NB4 (cell line): Measurements from ENCODE around the gene SLC9C2.
"Not testable (repeated sequence)": the region's sequence is repeated elsewhere in the genome, so short reads cannot be mapped to it uniquely, and the experiment has no call there.

ENCODE experiments used
- DNase-seq: peaks from one replicate; pipeline ENCODE4 v3.0.0; 2010; ENCODE audit warnings: low read depth
- H3K4me3 ChIP-seq: one replicate; pipeline ENCODE4 v1.5.1; 2011; ENCODE audit warnings: mild to moderate bottlenecking, low read depth, low read length, moderate library complexity
- MYC ChIP-seq: IDR thresholded peaks from 2 replicates; pipeline ENCODE4 v1.6.1; 2011; ENCODE audit warnings: low read depth, low read length
- POLR2A ChIP-seq: IDR thresholded peaks from 2 replicates; pipeline ENCODE4 v1.6.1; 2011; ENCODE audit warnings: mild to moderate bottlenecking; ENCODE audit not compliant: insufficient read length; ENCODE audit errors: extremely low read depth
- TF ChIP-seq, protein P1 (sequence below): IDR thresholded peaks from 2 replicates; pipeline ENCODE4 v1.6.1; 2011; ENCODE audit warnings: low read depth, low read length
- TF ChIP-seq, protein P2 (sequence below): IDR thresholded peaks from one replicate; pipeline ENCODE4 v1.5.1; 2012; ENCODE audit warnings: low read depth, low read length

Gene SLC9C2

DNA sequence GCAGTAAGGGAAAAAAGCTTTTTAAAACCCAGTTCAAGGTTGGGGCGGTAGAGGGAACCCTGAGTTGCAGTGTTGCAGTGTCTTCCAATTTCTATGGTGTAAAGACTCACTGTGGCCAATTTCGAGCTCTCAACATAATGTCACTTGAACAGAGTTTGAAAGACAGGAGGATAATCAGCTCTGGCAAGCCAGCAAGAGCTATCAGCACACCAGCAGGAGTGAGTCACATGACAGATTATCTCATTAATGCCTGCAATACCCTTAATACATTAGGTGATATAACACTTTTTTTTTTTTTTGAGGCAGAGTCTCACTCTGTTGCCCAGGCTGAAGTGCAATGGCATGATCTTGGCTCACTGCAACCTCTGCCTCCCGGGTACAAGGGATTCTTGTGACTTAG lies 22.8 kb downstream of the SLC9C2 start:
- DNase-seq: no peak
- no peak overlapping the region for H3K4me3 ChIP-seq
- no peak for TF ChIP-seq MYC

DNA sequence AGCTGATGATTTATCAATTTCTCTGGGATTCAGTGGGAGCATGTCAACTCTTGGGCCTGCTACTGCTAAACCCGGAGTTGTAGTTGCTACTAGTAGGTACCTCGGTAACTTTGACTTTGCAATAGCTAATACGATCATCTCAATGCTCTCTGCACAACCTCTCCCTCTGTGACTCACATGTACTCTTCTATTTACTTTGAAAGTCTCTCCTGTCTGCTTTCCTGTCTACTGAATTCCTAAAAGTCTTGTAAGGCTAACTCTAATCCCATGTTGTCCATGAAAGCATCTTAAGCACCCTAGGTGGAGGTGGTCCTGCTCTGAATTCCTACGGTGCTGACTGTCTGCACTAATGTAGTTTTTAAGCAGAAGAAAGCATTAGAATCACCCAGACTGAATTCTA lies 29.3 kb downstream of the SLC9C2 start:
- no peak for TF ChIP-seq MYC
- TF ChIP-seq, protein P1, sequence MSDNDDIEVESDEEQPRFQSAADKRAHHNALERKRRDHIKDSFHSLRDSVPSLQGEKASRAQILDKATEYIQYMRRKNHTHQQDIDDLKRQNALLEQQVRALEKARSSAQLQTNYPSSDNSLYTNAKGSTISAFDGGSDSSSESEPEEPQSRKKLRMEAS: no peak
- TF ChIP-seq, protein P2, sequence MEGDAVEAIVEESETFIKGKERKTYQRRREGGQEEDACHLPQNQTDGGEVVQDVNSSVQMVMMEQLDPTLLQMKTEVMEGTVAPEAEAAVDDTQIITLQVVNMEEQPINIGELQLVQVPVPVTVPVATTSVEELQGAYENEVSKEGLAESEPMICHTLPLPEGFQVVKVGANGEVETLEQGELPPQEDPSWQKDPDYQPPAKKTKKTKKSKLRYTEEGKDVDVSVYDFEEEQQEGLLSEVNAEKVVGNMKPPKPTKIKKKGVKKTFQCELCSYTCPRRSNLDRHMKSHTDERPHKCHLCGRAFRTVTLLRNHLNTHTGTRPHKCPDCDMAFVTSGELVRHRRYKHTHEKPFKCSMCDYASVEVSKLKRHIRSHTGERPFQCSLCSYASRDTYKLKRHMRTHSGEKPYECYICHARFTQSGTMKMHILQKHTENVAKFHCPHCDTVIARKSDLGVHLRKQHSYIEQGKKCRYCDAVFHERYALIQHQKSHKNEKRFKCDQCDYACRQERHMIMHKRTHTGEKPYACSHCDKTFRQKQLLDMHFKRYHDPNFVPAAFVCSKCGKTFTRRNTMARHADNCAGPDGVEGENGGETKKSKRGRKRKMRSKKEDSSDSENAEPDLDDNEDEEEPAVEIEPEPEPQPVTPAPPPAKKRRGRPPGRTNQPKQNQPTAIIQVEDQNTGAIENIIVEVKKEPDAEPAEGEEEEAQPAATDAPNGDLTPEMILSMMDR: no peak
- TF ChIP-seq POLR2A: no peak
- DNase-seq: no peak
- no peak overlapping the region for H3K4me3 ChIP-seq

DNA sequence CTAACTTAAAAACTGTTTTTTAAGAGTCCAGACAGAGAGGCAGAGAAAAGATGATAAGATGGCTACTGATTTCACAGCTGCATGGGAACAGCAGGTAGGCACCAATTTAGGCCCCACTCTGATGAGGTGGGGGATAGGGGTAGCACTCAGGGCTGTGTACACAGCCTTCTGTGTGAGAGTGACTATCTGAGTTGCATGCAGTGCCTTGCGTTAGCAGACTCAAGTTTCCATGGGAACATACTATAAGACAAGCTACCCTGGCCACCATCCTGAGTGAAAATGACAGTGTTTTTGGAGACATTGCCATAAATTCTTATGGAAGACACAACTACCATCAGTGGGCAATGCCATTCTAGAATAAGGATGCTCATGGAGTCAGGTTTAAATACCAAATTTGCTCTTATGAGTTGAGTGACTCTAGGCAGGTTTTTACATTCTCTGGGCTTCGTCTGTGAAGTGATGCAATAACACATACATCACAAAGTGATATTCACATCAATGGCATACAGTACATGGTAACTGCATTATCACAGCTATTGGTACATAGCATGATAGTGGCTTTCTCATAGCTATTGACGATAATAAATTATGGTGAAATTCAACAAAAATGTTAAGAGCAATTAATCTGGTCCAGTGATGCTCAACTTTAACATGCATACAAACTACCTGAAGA lies 30.5 kb downstream of the SLC9C2 start:
- TF ChIP-seq MYC (no peak), POLR2A (no peak)
- TF ChIP-seq, protein P2: no peak
- TF ChIP-seq, protein P1: no peak
- no peak for DNase-seq

DNA sequence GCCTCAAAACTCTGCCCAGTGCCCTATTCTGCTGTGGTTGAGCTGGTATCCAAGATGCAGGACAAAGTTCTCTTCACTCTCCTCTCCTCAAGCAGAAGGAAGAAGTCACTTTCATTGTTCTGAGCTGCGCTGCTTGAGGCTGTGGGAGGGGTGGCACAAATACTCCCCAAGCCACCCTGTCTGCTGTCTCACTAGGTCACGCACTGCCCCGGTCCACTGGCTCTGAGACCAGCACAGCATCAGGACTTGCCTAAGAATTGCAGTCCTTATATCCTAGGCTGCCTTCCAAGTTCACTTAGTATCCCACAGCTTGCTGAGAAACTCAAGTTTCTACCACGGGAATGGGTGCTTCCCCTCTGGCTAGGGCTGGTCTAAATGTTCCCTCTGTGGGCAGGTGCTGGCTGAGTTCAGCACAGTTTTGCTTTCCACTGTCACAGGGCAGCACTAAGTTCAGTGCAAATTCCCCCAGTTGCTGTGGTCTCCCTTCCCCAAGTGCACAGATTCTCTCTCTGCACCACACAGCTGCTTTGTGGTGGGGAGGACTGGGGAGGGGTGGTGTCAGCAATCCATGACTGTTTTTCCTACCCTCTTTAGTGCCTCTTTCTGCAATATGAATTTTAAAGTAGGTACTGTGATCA lies 32.4 kb downstream of the SLC9C2 start:
- TF ChIP-seq, protein P1: no peak
- TF ChIP-seq MYC: no peak
- TF ChIP-seq POLR2A: no peak
- TF ChIP-seq, protein P2: no peak
- DNase-seq: no peak
- no peak overlapping the region for H3K4me3 ChIP-seq

More for the DNA sequence above, 30.5 kb downstream of the SLC9C2 start:
- no peak overlapping the region for H3K4me3 ChIP-seq

DNA sequence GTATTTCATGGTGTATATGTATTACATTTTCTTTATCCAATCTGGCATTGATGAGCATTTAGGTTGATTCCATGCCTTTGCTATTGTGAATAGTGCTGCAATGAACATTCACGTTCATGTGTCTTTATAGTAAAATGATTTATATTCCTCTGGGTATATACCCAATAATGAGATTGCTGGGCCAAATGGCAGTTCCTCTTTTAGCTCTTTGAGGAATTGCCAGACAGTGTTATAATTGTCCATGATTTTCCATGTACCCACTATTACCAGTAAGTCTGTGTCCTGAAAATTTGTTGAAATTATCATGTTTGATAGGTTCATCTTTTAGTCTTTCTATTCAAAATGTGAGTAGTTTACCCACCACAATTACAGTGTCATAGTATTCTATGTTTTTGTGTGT lies 34.4 kb downstream of the SLC9C2 start:
- TF ChIP-seq POLR2A (no peak), MYC (no peak)
- TF ChIP-seq, protein P1: no peak
- TF ChIP-seq, protein P2: no peak

DNA sequence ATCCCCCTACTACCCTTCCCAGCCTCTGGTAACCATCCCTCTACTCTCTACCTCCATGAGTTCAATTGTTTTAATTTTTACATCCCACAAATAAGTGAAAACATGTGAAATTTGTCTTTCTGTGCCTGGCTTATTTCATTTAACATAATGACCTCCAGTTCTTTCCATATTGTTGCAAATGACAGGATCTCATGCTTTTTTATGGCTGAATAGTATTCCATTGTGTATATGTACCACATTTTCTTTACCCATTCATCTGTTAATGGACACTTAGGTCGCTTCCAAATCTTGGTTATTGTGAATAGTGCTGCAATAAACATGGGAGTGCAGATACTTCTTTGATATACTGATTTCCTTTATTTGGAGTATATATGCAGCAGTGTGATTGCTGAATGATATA lies 39.0 kb downstream of the SLC9C2 start:
- not testable (repeated sequence) for DNase-seq, H3K4me3 ChIP-seq

More for the DNA sequence above, 34.4 kb downstream of the SLC9C2 start:
- H3K4me3 ChIP-seq: no peak overlapping the region
- DNase-seq: no peak

DNA sequence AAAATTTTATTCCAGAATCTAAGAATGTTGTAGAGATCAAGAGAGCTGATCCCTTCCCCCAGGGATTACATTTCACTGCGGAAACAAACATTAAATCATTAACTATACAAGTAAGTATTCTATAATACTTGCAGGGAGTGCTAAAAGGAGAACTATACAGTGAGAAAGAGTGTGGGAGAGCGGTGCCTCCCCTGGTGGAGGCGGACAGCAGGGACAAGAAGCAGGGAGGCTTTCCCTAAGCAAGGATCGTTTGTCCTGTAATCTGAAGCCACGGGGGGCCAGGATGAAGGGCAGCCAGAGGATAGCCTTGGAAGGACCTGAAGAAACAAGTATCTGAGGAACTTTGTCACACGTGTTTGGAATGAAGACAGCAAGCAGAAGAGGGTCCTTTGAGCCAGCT lies 40.1 kb downstream of the SLC9C2 start:
- H3K4me3 ChIP-seq: no peak overlapping the region
- peak; percentile 14 for DNase-seq
- TF ChIP-seq MYC (no peak), POLR2A (no peak)
- TF ChIP-seq, protein P2: no peak
- TF ChIP-seq, protein P1: no peak
